Thyroid gland (tissue), 4 donors: Measurements from ENCODE around the gene TNIP3. TPM values are rescaled to one million over a fixed set of nuclear protein-coding genes. Genes with fewer than 3 reads are reported as not detected.

ENCODE experiments used
- DNase-seq, 2 donors: peaks; one replicate each; pipeline ENCODE4 v3.0.0-alpha.2; 2019
- H3K27ac ChIP-seq, 3 donors: fragments of 200-600 bp; sonication (generic); 1 replicate in 2 of 3; 2 replicates in 1 of 3; pipeline ENCODE4 v1.5.1; 2016 to 2019; ENCODE audit warnings: mild to moderate bottlenecking in 1 of 3, moderate library complexity in 1 of 3
- H3K27me3 ChIP-seq: fragments of 200-600 bp; sonication (generic); one replicate; pipeline ENCODE4 v1.5.1; 2019
- H3K36me3 ChIP-seq, 2 donors: fragments of 200-600 bp; sonication (generic); one replicate each; pipeline ENCODE4 v1.5.1; 2016 to 2019
- H3K4me1 ChIP-seq, 2 donors: fragments of 200-600 bp; sonication (generic); one replicate each; pipeline ENCODE4 v1.5.1; 2017 to 2019
- H3K4me3 ChIP-seq, 3 donors: fragments of 200-600 bp; sonication (generic); replicated peaks in 1 of 3; 1 replicate in 2 of 3; 2 replicates in 1 of 3; pipeline ENCODE4 v1.5.1; 2016; ENCODE audit warnings: mild to moderate bottlenecking in 1 of 3
- H3K9me3 ChIP-seq: fragments of 200-600 bp; sonication (generic); one replicate; pipeline ENCODE4 v1.5.1; 2017
- POLR2A ChIP-seq, 2 donors: fragments of 450-650 bp; IDR thresholded peaks; one replicate each; pipeline ENCODE4 v1.6.1; 2017; ENCODE audit warnings: antibody characterized with exemption in 2 of 2, mild to moderate bottlenecking in 2 of 2, moderate library complexity in 1 of 2
- WGBS, 2 donors: methylation state at CpG; one replicate each; pipeline ENCODE4 v1.1.5; 2017; 5-methylcytosine and 5-hydroxymethylcytosine counted together
- intact Hi-C: fragments of 100-400 bp; cut with DNase I; formaldehyde crosslinking; loops from one replicate; pipeline ENCODE4 v1.15.1; 2023
- total RNA-seq, 4 donors: library from RNA; depleted of rRNA; stranded (reverse); fragments of >200 nt; gene quantifications; one replicate each; pipeline ENCODE4 v1.2.3, GENCODE V29; 2016
- TF ChIP-seq, protein P1 (sequence below), 6 experiments: fragments of 200-600 bp in 3 of 6; fragments of 450-650 bp in 3 of 6; sonication (generic) in 3 of 6; IDR thresholded peaks; one replicate each; pipeline ENCODE4 v1.5.1; 2016 to 2019; ENCODE audit warnings: antibody characterized with exemption in 6 of 6, mild to moderate bottlenecking in 2 of 6, inconsistent platforms in 1 of 6, moderate library complexity in 1 of 6

TNIP3 gene
- total RNA-seq, 4 donors from 2014 or later, result not detected

DNA sequence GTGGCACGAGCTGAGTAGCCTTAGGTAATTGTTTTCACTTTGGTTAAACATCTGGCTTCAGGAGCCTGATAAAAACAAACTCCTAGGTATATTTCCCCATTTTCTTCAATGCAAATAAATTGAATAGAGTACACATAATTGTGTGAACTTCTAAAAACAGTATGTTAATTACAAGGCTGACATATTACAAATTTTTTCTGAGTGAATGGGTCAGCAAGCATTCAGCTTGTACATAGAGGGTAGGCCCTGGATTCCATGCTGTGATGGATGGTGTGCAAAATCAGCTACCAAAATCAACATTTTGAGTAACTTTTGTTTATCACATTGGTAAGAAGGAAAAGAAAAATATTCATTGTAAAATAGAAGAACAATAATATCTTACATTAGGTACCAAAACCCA is 12.2 kb downstream of the TNIP3 start:
- TF ChIP-seq, protein P1, sequence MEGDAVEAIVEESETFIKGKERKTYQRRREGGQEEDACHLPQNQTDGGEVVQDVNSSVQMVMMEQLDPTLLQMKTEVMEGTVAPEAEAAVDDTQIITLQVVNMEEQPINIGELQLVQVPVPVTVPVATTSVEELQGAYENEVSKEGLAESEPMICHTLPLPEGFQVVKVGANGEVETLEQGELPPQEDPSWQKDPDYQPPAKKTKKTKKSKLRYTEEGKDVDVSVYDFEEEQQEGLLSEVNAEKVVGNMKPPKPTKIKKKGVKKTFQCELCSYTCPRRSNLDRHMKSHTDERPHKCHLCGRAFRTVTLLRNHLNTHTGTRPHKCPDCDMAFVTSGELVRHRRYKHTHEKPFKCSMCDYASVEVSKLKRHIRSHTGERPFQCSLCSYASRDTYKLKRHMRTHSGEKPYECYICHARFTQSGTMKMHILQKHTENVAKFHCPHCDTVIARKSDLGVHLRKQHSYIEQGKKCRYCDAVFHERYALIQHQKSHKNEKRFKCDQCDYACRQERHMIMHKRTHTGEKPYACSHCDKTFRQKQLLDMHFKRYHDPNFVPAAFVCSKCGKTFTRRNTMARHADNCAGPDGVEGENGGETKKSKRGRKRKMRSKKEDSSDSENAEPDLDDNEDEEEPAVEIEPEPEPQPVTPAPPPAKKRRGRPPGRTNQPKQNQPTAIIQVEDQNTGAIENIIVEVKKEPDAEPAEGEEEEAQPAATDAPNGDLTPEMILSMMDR (IDR thresholded peaks at IDR 0.05), result no peak
- TF ChIP-seq POLR2A (IDR thresholded peaks at IDR 0.05), result no peak
- DNase-seq, result no peak
- 88 to 98% methylated on average over 1 of the region's 1 CpG for WGBS, 2 donors

GRCh38 chr4:121150486-121150885 is 13.6 kb downstream of the TNIP3 start:
- Histone ChIP-seq H3K9me3 (no peaks in the 10 kb centered on the region), H3K36me3 (no peaks in the 10 kb centered on the region), H3K4me1 (peaks cover 0 to 3% of the 10 kb centered on the region in 2 donors), H3K4me3 (no peak overlapping the region), H3K27ac (no peak overlapping the region), H3K27me3 (no peaks in the 10 kb centered on the region)
- WGBS, 2 donors, result 96 to 100% methylated on average over 1 of the region's 1 CpG
- intact Hi-C loops, result no loop called here
- TF ChIP-seq, protein P1 (IDR thresholded peaks at IDR 0.05), result no peak
- TF ChIP-seq POLR2A (IDR thresholded peaks at IDR 0.05), result no peak
- DNase-seq, result no peak

More for the DNA sequence above, 12.2 kb downstream of the TNIP3 start:
- H3K4me1 ChIP-seq, result no peaks in the 10 kb centered on the region
- H3K27ac ChIP-seq, result no peak overlapping the region
- H3K9me3 ChIP-seq, result no peaks in the 10 kb centered on the region
- no peaks in the 10 kb centered on the region for H3K36me3 ChIP-seq
- H3K27me3 ChIP-seq, result no peaks in the 10 kb centered on the region
- intact Hi-C loops, result no loop called here
- H3K4me3 ChIP-seq, result no peak overlapping the region

GRCh38 chr4:121150003-121150402 is 14.1 kb downstream of the TNIP3 start:
- TF ChIP-seq, protein P1 (IDR thresholded peaks at IDR 0.05), result no peak
- no peak for TF ChIP-seq POLR2A (IDR thresholded peaks at IDR 0.05)
- Histone ChIP-seq H3K27ac (no peak overlapping the region), H3K4me3 (no peak overlapping the region), H3K9me3 (no peaks in the 10 kb centered on the region), H3K4me1 (peaks cover 0 to 3% of the 10 kb centered on the region in 2 donors), H3K36me3 (no peaks in the 10 kb centered on the region), H3K27me3 (no peaks in the 10 kb centered on the region)
- no peak for DNase-seq
- intact Hi-C loops, result no loop called here
- 73 to 79% methylated on average over 4 of the region's 4 CpGs for WGBS, 2 donors

GRCh38 chr4:121148621-121149020 is 15.5 kb downstream of the TNIP3 start:
- no peak for DNase-seq

GRCh38 chr4:121148000-121148399 is 16.1 kb downstream of the TNIP3 start:
- no peak overlapping the region for H3K4me3 ChIP-seq
- intact Hi-C loops, result no loop called here
- H3K27ac ChIP-seq, result no peak overlapping the region
- H3K27me3 ChIP-seq, result no peaks in the 10 kb centered on the region
- H3K9me3 ChIP-seq, result no peaks in the 10 kb centered on the region
- H3K4me1 ChIP-seq, result peaks cover 0 to 3% of the 10 kb centered on the region in 2 donors
- DNase-seq, result no peak
- no peak for TF ChIP-seq POLR2A (IDR thresholded peaks at IDR 0.05)
- TF ChIP-seq, protein P1 (IDR thresholded peaks at IDR 0.05), result no peak
- no peaks in the 10 kb centered on the region for H3K36me3 ChIP-seq
- 75% methylated on average over 4 of the region's 4 CpGs for WGBS, 2 donors

More at GRCh38 chr4:121148621-121149020, 15.5 kb downstream of the TNIP3 start:
- Histone ChIP-seq H3K27ac (no peak overlapping the region), H3K27me3 (no peaks in the 10 kb centered on the region), H3K4me1 (peaks cover 0 to 3% of the 10 kb centered on the region in 2 donors), H3K36me3 (no peaks in the 10 kb centered on the region), H3K4me3 (no peak overlapping the region), H3K9me3 (no peaks in the 10 kb centered on the region)
- TF ChIP-seq, protein P1 (IDR thresholded peaks at IDR 0.05), result no peak
- TF ChIP-seq POLR2A (IDR thresholded peaks at IDR 0.05), result no peak
- intact Hi-C loops, result no loop called here
